ENCODE data around the gene NFATC4.
"Not testable (repeated sequence)": the region's sequence is repeated elsewhere in the genome, so short reads cannot be mapped to it uniquely, and the experiment has no call there.

Gene NFATC4

DNA sequence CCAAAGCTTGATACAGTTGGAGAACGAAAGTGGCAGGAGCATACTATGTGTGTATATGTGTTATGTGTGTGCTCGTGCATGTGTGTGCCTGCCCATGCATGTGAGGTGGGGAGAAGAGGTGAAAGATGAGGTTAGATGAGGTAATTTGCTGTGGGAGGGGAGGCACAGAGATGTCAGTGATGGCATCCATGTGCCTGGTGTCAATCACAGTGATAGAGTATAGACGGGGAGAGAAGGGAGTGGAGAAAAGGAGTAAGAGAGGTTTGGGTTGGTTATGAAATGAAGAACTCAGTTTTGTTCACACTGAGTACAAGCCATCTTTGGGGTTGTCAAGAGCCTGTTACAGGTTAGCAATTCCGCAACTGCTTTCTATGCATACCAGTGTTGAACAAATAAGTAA is 16.2 kb downstream of the NFATC4 start:
- Histone ChIP-seq H3K27me3 (replicated peaks) (no peaks in the 10 kb centered on the region), H3K27ac (no peak overlapping the region), H3K4me3 (ENCODE audit: low read depth, low read length) (no peak overlapping the region), H3K36me3 (replicated peaks) (no peaks in the 10 kb centered on the region)
- TF ChIP-seq, protein P1, sequence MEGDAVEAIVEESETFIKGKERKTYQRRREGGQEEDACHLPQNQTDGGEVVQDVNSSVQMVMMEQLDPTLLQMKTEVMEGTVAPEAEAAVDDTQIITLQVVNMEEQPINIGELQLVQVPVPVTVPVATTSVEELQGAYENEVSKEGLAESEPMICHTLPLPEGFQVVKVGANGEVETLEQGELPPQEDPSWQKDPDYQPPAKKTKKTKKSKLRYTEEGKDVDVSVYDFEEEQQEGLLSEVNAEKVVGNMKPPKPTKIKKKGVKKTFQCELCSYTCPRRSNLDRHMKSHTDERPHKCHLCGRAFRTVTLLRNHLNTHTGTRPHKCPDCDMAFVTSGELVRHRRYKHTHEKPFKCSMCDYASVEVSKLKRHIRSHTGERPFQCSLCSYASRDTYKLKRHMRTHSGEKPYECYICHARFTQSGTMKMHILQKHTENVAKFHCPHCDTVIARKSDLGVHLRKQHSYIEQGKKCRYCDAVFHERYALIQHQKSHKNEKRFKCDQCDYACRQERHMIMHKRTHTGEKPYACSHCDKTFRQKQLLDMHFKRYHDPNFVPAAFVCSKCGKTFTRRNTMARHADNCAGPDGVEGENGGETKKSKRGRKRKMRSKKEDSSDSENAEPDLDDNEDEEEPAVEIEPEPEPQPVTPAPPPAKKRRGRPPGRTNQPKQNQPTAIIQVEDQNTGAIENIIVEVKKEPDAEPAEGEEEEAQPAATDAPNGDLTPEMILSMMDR (IDR thresholded peaks at IDR 0.05; ENCODE audit: low read depth, low read length, missing control alignments): no peak
- DNase-seq: no peak
- in situ Hi-C loops (cut with HindIII; ENCODE audit: low pct_ligation_motif_present, low sequenced_read_pairs): no loop called here

DNA sequence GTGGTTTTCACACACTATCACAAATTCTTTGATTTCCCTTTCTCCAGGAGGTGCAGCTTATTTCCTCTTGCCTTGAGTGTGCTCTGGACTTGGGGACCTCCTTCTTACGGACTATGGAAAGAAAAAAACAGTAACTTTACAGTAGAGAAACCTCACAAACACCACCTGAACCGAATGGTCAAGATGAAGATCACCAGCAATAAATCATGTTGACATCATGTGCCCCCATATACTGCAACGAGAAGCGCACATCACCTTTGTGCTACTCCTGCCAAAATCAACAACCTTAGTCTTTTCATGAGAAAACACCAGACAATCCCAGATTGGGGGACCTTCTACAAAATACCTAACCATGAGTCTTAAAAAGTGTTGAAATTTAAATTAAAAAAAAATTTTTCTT is 17.5 kb downstream of the NFATC4 start:
- TF ChIP-seq, protein P1 (IDR thresholded peaks at IDR 0.05; ENCODE audit: low read depth, low read length, missing control alignments): no peak
- in situ Hi-C loops (cut with HindIII; ENCODE audit: low pct_ligation_motif_present, low sequenced_read_pairs): no loop called here
- H3K27ac ChIP-seq: no peak overlapping the region
- DNase-seq: no peak
- no peaks in the 10 kb centered on the region for H3K27me3 ChIP-seq (replicated peaks)
- no peak overlapping the region for H3K4me3 ChIP-seq (ENCODE audit: low read depth, low read length)
- H3K36me3 ChIP-seq (replicated peaks): no peaks in the 10 kb centered on the region

DNA sequence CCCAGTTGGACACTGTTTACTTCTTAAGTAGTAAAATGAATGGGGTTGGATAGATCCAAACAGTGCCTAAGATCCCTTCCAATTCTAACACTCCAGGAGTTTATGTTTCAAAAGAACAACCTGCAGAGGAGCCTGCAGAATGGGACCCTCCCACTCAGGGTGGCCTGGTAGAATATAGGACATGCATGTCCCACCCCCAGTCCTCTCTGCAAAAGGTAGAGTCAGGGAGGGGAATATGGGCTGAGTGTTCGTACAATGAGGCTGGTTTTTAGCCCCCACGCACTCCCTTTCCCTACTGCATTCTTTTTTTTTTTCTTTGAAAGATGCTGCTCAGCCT is 19.0 kb downstream of the NFATC4 start:
- Histone ChIP-seq H3K27me3 (replicated peaks) (no peaks in the 10 kb centered on the region), H3K27ac (no peak overlapping the region), H3K4me3 (ENCODE audit: low read depth, low read length) (no peak overlapping the region), H3K36me3 (replicated peaks) (no peaks in the 10 kb centered on the region)
- DNase-seq: no peak
- in situ Hi-C loops (cut with HindIII; ENCODE audit: low pct_ligation_motif_present, low sequenced_read_pairs): no loop called here
- TF ChIP-seq, protein P1 (IDR thresholded peaks at IDR 0.05; ENCODE audit: low read depth, low read length, missing control alignments): no peak

DNA sequence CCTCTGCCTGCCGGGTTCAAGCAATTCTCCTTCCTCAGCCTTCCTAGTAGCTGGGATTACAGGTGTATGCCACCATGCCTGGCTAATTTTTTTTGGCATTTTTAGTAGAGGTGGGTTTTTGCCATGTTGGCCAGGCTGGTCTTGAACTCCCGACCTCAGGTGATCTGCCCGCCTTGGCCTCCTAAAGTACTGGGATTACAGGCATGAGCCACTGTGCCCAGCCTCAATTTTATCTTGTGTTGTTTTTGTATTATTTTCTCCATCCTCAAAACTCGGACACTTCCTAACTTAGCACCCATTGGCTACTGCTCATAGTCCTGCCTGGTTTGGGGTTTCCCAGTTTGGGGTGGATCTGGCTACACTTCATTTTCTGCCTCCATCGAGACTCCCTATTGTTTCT is 19.6 kb downstream of the NFATC4 start:
- H3K27me3 ChIP-seq (replicated peaks); in situ Hi-C loops (cut with HindIII; ENCODE audit: low pct_ligation_motif_present, low sequenced_read_pairs); DNase-seq; H3K36me3 ChIP-seq (replicated peaks); H3K27ac ChIP-seq; H3K4me3 ChIP-seq (ENCODE audit: low read depth, low read length): not testable (repeated sequence)

DNA sequence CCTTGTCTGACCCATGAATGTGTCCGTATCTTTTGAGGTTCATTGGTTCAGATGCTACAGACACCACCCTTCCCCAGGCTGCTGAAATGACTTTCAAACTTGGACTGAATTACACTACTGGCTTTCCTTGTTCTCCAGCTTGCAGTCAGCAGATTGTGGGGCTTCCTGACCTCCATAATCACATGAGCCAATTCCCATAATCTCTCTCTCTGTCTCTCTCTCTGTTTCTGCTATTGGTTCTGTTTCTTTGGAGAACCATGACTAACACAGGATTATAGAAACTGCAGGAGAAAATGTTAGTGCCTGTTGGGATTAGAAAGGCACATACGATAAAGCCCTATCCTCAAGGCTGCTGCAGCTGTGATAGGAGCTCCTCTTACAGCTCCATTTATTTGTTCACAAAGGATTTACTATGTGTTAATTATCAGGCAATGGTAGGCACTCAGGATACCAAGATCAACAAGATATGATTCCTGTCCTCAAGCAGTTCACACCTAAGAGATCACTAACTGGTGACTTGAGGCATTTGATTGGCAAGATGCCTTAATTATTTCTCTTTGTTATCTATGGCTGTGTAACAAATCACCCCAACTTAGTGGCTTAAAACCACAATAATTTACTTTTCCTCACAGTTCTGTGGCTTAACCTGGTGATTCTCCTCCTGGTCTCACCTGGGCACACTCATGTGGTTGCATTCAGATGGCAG is 20.6 kb downstream of the NFATC4 start:
- Histone ChIP-seq H3K27ac (no peak overlapping the region), H3K27me3 (replicated peaks) (no peaks in the 10 kb centered on the region), H3K4me3 (ENCODE audit: low read depth, low read length) (no peak overlapping the region), H3K36me3 (replicated peaks) (no peaks in the 10 kb centered on the region)
- no peak for DNase-seq
- in situ Hi-C loops (cut with HindIII; ENCODE audit: low pct_ligation_motif_present, low sequenced_read_pairs): no loop called here
- TF ChIP-seq, protein P1 (IDR thresholded peaks at IDR 0.05; ENCODE audit: low read depth, low read length, missing control alignments): no peak

DNA sequence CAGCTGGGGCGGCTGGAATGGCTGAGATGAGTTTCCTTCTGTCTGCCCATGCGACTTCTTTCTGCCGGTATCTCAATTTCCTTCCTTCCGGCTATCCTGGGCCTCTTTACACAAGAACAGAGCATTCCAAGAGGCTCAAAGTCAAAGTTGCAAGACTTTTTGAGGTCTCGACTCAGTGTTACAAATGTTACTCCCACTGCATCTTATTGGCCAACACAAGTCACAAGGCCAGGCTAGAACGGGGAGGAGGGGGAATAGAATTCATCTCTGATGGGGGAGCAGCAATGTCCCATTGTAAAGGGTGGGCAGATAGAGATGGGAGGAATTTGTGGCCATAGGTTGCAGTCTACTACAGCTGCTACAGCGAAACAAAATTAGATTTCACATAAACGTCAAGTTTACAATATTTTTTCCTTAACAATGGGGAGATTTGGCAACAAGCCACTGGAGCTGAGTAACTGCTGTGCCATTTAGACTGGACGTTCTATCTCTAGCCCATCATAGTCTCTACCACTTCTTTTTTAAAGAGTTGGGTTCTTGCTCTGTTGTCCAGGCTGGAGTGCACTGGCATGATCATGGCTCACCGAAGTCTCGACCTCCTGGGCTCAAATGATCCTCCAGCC is 21.4 kb downstream of the NFATC4 start:
- TF ChIP-seq, protein P1 (IDR thresholded peaks at IDR 0.05; ENCODE audit: low read depth, low read length, missing control alignments): no peak
- Histone ChIP-seq H3K4me3 (ENCODE audit: low read depth, low read length) (no peak overlapping the region), H3K36me3 (replicated peaks) (no peaks in the 10 kb centered on the region), H3K27ac (no peak overlapping the region), H3K27me3 (replicated peaks) (no peaks in the 10 kb centered on the region)
- DNase-seq: peak; percentile 51
- in situ Hi-C loops (cut with HindIII; ENCODE audit: low pct_ligation_motif_present, low sequenced_read_pairs): no loop called here
